Activated T-helper 2 cell treated with anti-CD3 and anti-CD28 coated beads, Interferon-gamma antibody, Interleukin-2, Interleukin-4, amounts not matched to agents 10 μg/mL and 5 μg/mL and 100 μg/mL, durations not matched to agents 14 hours and 24 hours and 36 hours (primary cell): ENCODE results near the gene CHMP4B. TPM values are rescaled to one million over a fixed set of nuclear protein-coding genes. Genes with fewer than 3 reads are reported as not detected.
"Not testable (repeated sequence)": the region's sequence is repeated elsewhere in the genome, so short reads cannot be mapped to it uniquely, and the experiment has no call there.

Source experiments
- DNase-seq: peaks from one replicate; pipeline ENCODE4 v3.0.0; 2021; ENCODE audit warnings: low spot score
- H3K27ac Mint-ChIP-seq: one replicate; pipeline ENCODE4 v1.8.0; 2021; ENCODE audit warnings: mixed read lengths
- H3K27me3 Mint-ChIP-seq: one replicate; pipeline ENCODE4 v1.8.0; 2021; ENCODE audit warnings: low read depth, mixed read lengths
- H3K36me3 Mint-ChIP-seq: one replicate; pipeline ENCODE4 v1.8.0; 2021; ENCODE audit warnings: low read depth, mixed read lengths
- H3K4me1 Mint-ChIP-seq: one replicate; pipeline ENCODE4 v1.8.0; 2021; ENCODE audit warnings: low read depth, mixed read lengths
- H3K4me3 Mint-ChIP-seq: one replicate; pipeline ENCODE4 v1.8.0; 2021; ENCODE audit warnings: low read depth, mild to moderate bottlenecking, moderate library complexity, mixed read lengths
- H3K9me3 Mint-ChIP-seq: one replicate; pipeline ENCODE4 v1.8.0; 2021; ENCODE audit warnings: mixed read lengths
- intact Hi-C: fragments of 100-400 bp; cut with micrococcal nuclease; formaldehyde crosslinking; loops from one replicate; pipeline ENCODE4 v1.15.1; 2023
- total RNA-seq: library from RNA; stranded (reverse); gene quantifications from 2 replicates; pipeline ENCODE4 v1.2.3, GENCODE V29; 2022

CHMP4B gene
- total RNA-seq, 1 donor from 2014 or later: 116 TPM

DNA sequence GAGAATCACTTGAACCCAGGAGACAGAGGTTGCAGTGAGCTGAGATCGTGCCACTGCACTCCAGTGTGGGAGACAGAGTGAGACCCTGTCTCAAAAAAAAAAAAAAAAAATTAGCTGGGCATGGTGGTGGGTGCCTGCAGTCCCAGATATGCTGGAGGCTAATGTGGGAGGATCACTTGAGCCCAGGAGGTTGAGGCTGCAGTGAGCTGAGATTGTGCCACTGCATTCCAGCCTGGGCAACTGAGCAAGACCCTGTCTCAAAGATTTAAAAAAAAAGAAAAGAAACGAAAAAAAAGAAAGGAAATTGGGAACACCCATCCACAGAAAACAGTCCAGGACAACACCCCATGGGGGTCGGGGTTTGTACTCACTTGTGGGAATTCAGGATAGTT is 18.6 kb upstream of the CHMP4B start:
- H3K36me3 Mint-ChIP-seq, intact Hi-C loops, H3K4me1 Mint-ChIP-seq, H3K27me3 Mint-ChIP-seq, H3K27ac Mint-ChIP-seq, H3K9me3 Mint-ChIP-seq, H3K4me3 Mint-ChIP-seq, DNase-seq: not testable (repeated sequence)

DNA sequence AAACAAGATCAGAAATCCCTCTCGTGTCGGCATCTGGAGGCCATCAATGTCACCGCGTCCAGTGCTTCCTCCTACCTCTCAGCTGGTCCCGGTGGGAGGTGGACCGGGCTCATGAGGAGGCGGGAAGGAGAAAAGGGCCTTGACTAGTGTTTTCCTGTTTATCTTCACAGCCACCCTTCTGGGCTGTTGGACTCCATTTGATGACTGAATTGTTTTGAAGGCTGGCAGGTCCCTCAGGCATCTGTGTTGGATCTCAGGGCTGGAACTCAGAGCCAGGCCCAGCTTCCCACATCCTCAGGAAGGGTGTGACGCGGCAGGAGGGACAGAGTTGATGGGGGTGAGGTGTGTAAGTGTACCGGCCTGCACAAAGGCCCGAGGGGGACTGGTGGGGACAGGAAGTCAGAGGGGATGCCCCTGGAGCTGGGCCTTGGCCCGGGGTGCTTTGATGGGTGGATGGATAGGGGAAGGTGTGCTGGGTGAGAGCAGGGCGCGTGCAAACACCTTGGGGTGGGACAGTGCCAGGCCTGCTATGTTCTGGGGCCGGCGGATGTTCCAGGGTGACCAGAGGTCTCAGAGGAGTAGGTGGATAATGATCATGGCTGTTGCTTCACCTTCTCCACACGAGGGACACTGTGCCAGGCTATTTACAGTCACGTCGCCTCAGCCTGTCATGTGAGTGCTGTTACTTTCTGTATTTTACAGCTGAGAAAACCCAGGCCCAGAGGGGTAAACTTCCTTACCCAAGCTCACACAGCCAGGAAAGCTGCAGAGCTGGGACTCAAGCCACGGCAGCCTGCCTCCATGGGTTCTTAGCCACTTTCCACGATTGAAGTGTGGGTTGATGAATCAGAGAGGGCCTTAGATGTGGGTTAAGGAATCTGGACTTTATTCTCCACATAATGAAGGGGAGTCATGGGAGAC is 17.9 kb upstream of the CHMP4B start:
- intact Hi-C loops: no loop called here
- no peaks in the 10 kb centered on the region for H3K36me3 Mint-ChIP-seq
- peak overlapping the region; percentile 44 for H3K27ac Mint-ChIP-seq
- H3K27me3 Mint-ChIP-seq: no peaks in the 10 kb centered on the region
- DNase-seq: no peak
- no peaks in the 10 kb centered on the region for H3K9me3 Mint-ChIP-seq
- H3K4me1 Mint-ChIP-seq: no peaks in the 10 kb centered on the region
- H3K4me3 Mint-ChIP-seq: no peak overlapping the region

DNA sequence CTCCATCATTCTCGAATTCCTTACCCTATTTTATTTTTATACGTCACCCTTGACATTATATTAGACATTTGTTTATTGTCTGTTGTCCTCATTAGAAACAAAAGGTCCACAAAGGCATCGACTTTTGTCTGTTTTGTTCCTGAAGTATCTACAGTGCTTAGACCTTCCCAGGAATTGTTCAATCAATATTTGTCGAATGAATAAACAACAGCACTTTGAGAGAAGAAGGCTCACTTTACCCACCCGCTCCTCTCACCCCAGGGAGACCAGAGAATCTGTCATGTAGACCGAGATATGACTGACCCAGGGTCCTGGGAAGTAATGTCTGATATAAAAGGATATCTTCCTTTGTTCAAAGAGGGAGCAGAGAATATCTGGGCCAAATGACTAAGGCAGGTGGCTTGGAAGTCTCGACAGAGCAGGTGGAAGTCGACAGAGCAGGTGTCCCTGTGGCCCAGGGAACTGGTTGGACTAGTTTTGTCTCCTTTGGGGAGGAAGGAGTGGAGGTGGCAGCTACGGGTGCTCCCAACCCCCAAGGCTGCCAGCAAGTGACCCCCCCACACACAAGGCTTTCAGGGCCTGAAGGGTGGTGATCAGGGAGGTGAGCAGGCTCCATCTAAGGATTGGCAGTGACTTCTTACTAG is 14.8 kb upstream of the CHMP4B start:
- DNase-seq: no peak
- intact Hi-C loops: no loop called here
- H3K27me3 Mint-ChIP-seq: no peaks in the 10 kb centered on the region
- H3K4me3 Mint-ChIP-seq: no peak overlapping the region
- no peak overlapping the region for H3K27ac Mint-ChIP-seq
- H3K9me3 Mint-ChIP-seq: no peaks in the 10 kb centered on the region
- no peaks in the 10 kb centered on the region for H3K36me3 Mint-ChIP-seq
- H3K4me1 Mint-ChIP-seq: no peaks in the 10 kb centered on the region

GRCh38 chr20:33796907-33797544 is 14.1 kb upstream of the CHMP4B start:
- no peak overlapping the region for H3K27ac Mint-ChIP-seq
- DNase-seq: no peak
- H3K4me1 Mint-ChIP-seq: no peaks in the 10 kb centered on the region
- intact Hi-C loops: no loop called here
- H3K9me3 Mint-ChIP-seq: no peaks in the 10 kb centered on the region
- no peak overlapping the region for H3K4me3 Mint-ChIP-seq
- peaks cover 2% of the 10 kb centered on the region for H3K27me3 Mint-ChIP-seq
- H3K36me3 Mint-ChIP-seq: no peaks in the 10 kb centered on the region

- Mint-ChIP-seq H3K4me3 (no peak overlapping the region), H3K4me1 (no peaks in the 10 kb centered on the region), H3K27ac (no peak overlapping the region), H3K36me3 (no peaks in the 10 kb centered on the region), H3K9me3 (no peaks in the 10 kb centered on the region), H3K27me3 (peaks cover 2% of the 10 kb centered on the region)
- DNase-seq: no peak
- intact Hi-C loops: no loop called here
These were observed 12.7 kb upstream of the CHMP4B start for GRCh38 chr20:33798444-33798843.

- no peak overlapping the region for H3K4me3 Mint-ChIP-seq
These were observed 7.2 kb upstream of the CHMP4B start for GRCh38 chr20:33803921-33804337.

DNA sequence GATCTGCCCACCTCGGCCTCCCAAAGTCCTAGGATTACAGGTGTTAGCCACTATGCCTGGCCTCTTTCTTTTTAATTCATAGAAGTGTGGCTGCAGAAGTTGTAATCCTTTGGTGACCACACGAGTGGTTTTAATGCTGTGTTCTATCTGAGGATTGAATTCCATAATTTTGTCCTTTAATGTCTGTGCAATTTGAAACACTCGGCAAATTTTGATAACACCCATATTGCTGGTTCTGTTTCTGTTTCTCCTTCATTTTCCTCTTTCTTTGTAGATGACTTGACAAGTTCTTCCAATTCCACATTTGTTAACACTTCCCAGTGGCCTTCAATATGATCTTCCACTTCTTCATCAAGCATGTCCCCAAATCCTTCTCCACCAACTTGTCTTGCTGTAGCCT is 2.8 kb upstream of the CHMP4B start:
- no peak for DNase-seq
- Mint-ChIP-seq H3K9me3 (no peaks in the 10 kb centered on the region), H3K27ac (no peak overlapping the region), H3K36me3 (peaks cover 18% of the 10 kb centered on the region), H3K4me1 (peaks cover 17% of the 10 kb centered on the region), H3K4me3 (no peak overlapping the region), H3K27me3 (peaks cover 7% of the 10 kb centered on the region)
- intact Hi-C loops: no loop called here

More at GRCh38 chr20:33803921-33804337, 7.2 kb upstream of the CHMP4B start:
- H3K27me3 Mint-ChIP-seq: peaks cover 9% of the 10 kb centered on the region
- no peaks in the 10 kb centered on the region for H3K9me3 Mint-ChIP-seq
- H3K27ac Mint-ChIP-seq: no peak overlapping the region
- H3K4me1 Mint-ChIP-seq: no peaks in the 10 kb centered on the region
- intact Hi-C loops: no loop called here
- no peaks in the 10 kb centered on the region for H3K36me3 Mint-ChIP-seq
- DNase-seq: no peak

DNA sequence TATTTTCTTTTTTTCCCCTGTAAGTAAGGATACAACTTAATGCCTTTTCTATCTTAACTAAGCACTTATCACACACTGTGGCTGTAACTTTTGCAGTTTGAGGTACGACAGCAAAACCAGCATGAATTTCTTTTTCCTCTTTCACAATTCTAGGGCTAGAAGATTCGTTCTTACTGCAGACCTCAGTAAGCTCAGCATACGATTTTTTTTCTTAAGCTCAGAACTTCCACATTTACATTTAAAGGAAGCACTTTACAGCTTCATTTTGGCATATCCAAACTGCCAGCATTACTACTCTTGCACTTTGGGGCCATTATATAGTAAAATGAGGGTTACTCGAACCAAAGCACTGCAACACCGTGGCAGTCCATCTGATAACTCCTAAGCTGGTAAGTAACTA is 889 bp upstream of the CHMP4B start:
- H3K27ac Mint-ChIP-seq: no peak overlapping the region
- DNase-seq: no peak
- peaks cover 30% of the 10 kb centered on the region for H3K36me3 Mint-ChIP-seq
- H3K4me1 Mint-ChIP-seq: peaks cover 33% of the 10 kb centered on the region
- H3K27me3 Mint-ChIP-seq: peaks cover 5% of the 10 kb centered on the region
- intact Hi-C loops: loop anchor here (2.0 to 5.0 kb wide), 3 partner anchors 47 to 303 kb away; partner anchors contain the start of genes E2F1 and EIF2S2
- no peak overlapping the region for H3K4me3 Mint-ChIP-seq
- H3K9me3 Mint-ChIP-seq: no peaks in the 10 kb centered on the region

GRCh38 chr20:33811776-33812151 is 616 bp downstream of the CHMP4B start:
- peak overlapping the region; percentile 99 for H3K4me3 Mint-ChIP-seq
- no peaks in the 10 kb centered on the region for H3K9me3 Mint-ChIP-seq
- intact Hi-C loops: loop anchor here (1.0 to 5.0 kb wide), 5 partner anchors 46 to 301 kb away; partner anchors contain the start of genes E2F1, EIF2S2 and RALY
- peak overlapping the region; percentile 95 for H3K27ac Mint-ChIP-seq
- no peak for DNase-seq
- H3K4me1 Mint-ChIP-seq: peaks cover 38% of the 10 kb centered on the region
- peaks cover 43% of the 10 kb centered on the region for H3K36me3 Mint-ChIP-seq
- no peaks in the 10 kb centered on the region for H3K27me3 Mint-ChIP-seq

- Mint-ChIP-seq H3K4me1 (peaks cover 40% of the 10 kb centered on the region), H3K36me3 (peaks cover 48% of the 10 kb centered on the region), H3K27me3 (no peaks in the 10 kb centered on the region)
These were observed 1.2 kb downstream of the CHMP4B start for GRCh38 chr20:33812152-33812849.

GRCh38 chr20:33812908-33813462 is 1.8 kb downstream of the CHMP4B start:
- Mint-ChIP-seq H3K4me1 (peaks cover 46% of the 10 kb centered on the region), H3K4me3 (peak overlapping the region; percentile 99), H3K27me3 (no peaks in the 10 kb centered on the region), H3K27ac (peak overlapping the region; percentile 95), H3K36me3 (peaks cover 55% of the 10 kb centered on the region), H3K9me3 (no peaks in the 10 kb centered on the region)
- DNase-seq: no peak
- intact Hi-C loops: loop anchor here (5.0 kb wide), 2 partner anchors 44 to 126 kb away; partner anchors contain the start of gene E2F1

More at GRCh38 chr20:33812152-33812849, 1.2 kb downstream of the CHMP4B start:
- intact Hi-C loops: loop anchor here (5.0 kb wide), 2 partner anchors 45 to 125 kb away; partner anchors contain the start of gene E2F1
- peak overlapping the region; percentile 95 for H3K27ac Mint-ChIP-seq
- peak overlapping the region; percentile 99 for H3K4me3 Mint-ChIP-seq
- H3K9me3 Mint-ChIP-seq: no peaks in the 10 kb centered on the region
- peak; percentile 16 for DNase-seq

- H3K27ac Mint-ChIP-seq: peak overlapping the region; percentile 44
- H3K36me3 Mint-ChIP-seq: peaks cover 63% of the 10 kb centered on the region
- H3K9me3 Mint-ChIP-seq: no peaks in the 10 kb centered on the region
- no peaks in the 10 kb centered on the region for H3K27me3 Mint-ChIP-seq
- DNase-seq: no peak
- peaks cover 53% of the 10 kb centered on the region for H3K4me1 Mint-ChIP-seq
- intact Hi-C loops: loop anchor here (5.0 kb wide), 2 partner anchors 43 to 127 kb away; partner anchors contain the start of gene E2F1
- peak overlapping the region; percentile 99 for H3K4me3 Mint-ChIP-seq
These were observed 3.1 kb downstream of the CHMP4B start for GRCh38 chr20:33814238-33814712.
